ENCODE results near the gene RARS1.
"Not testable (repeated sequence)": the region's sequence is repeated elsewhere in the genome, so short reads cannot be mapped to it uniquely, and the experiment has no call there.

RARS1 gene

GRCh38 chr5:168482361-168482760 lies 3.9 kb upstream of the RARS1 start:
- no peak for DNase-seq

GRCh38 chr5:168489059-168489458 lies 2.8 kb downstream of the RARS1 start:
- DNase-seq, result no peak

GRCh38 chr5:168494057-168494555 lies 7.8 kb downstream of the RARS1 start:
- DNase-seq, result no peak

DNA sequence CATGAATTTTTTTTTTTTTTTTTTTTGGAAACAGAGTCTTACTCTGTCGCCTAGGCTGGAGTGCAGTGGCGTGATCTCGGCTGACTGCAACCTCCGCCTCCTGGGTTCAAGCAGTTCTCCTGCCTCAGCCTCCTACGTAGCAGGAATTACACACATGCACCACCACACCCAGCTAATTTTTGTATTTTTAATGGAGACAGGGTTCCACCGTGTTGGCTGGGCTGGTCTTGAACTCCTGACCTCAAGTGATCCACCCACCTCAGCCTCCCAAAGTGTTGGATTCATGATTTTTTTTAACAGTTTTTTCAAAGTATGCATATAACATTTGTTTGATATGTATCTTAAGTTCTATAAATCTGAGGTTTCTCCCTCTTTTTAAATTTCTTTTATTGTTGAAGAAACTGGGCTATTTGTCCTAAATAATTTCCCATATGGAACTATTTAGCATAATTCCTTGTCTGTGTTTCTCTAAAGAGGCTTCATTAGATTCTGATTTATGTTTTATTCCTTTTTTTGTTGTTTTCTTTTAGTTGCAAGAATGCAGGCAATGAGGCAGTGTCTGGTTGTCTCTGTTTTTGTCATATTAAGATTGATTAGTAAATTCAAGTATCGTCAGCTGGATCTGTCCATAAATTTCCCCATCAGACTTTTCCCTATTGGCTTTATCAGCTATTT lies 16.4 kb downstream of the RARS1 start:
- no peak for DNase-seq

- DNase-seq, result no peak
Observed at GRCh38 chr5:168513861-168514428, 27.7 kb downstream of the RARS1 start.

DNA sequence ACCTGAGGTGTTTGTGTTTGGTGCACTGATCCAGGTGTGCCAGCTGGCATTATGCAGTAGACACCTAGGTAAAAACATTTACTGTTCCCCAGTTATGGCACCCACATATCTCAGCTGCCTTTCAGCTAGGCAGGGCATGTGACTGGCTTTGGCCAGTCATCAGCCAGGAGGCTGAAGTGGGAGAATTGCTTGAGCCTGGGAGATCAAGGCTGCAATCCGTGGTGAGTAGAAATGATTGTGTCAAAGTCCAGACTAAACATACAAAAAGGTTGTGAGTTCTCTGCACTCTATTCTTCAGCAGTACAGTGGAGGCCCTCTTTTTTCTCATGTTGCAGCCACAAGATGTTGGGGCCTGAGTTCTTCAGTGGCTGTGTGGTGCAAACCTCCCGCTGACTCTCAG lies 39.6 kb downstream of the RARS1 start:
- DNase-seq, result no peak

DNA sequence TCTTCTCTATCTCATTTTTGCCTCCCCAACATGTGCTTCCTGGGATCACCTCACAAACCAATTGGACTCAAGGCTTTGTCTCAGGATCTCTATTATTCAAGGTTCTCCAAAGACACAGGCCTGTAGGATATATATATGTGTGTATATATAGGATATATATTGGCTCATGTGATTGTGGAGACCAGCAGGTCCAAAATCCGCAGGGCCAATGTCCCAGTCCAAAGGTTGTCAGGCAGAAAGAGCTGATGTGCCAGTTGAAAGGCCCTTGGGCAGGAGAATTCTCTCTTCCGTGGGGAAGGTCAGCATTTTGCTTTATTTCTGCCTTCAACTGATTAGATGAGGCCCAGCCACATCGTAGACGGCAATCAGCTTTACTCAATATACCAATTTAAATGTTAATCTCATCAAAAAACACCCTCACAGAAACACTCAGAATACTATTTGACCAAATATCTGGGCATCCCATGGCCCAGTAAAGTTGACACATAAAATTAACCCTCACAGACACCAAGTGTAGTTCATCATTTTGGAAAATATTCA lies 41.6 kb downstream of the RARS1 start:
- DNase-seq, result no peak

DNA sequence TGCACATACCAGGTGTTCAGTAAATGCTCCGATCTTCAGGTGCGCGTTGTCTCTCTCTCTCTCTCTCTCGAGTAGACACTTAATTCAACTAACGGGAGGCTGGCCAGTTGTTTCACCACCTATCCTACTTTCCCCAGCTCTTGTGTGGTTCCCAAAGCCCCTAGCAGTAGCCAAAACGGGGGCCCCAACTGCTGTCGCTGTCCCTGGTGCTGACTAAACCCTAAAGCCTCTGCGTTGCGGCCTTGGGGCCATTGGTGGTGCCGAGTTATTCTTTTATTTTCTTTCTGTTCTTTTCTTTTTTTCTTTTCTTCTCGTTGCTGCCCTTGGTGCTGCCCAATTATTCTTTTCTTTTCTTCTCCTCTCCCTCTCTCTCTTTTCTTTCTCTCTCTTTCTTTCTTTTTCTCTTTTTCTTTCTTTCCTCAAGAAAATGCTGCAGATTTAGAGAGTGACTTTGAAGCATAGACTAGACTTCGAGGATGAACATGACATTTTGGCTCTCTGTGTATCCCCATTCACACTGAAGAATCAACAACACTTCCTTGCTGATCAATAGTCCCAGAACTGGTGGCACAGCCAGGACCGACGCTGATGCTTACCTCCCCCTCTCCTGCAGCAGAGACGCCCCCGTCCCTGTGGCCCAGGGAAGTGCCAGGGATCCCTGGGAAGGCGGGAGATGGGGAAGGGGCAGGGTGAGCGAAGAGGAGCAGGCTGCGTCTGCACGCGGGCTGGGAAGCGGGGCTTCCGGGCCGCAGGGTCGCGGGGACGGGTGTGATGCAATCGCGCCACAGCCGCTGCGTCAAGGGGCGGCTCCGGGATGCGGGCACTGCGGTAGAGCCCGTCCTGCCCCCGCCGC lies 42.5 kb downstream of the RARS1 start, which contains the start of gene FBLL1:
Gene FBLL1 (plus strand): TSS at position 785 of the 853 bp plus-strand sequence. CDS start 200 bp downstream, outside the sequence.
- DNase-seq, result peak; percentile 52

GRCh38 chr5:168529374-168530234 lies 43.3 kb downstream of the RARS1 start:
- DNase-seq, result no peak

DNA sequence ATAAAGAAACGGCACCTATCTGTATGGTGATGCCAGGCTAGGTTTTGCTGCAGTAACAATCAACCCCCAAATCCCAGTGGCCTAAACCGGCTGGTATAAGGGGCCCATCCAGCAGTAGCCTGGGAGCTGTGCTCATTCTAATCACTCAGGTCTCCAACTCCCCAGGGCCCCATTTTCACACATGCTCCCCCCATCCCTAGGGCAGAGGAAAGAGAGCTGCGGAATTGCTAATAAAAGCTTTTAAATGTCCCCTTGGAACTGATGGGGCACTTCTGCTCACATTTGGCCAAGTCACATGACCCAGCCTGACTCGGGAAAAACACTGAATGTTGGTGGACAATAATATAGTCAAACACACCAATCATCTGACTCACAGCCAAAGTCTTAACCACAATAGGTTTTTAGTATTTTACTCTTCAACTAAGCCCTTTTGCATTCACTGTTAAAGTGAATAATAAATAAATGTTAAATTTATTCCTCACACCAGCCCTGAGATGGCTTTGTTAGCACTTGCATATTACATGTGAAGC lies 44.4 kb downstream of the RARS1 start:
- no peak for DNase-seq

DNA sequence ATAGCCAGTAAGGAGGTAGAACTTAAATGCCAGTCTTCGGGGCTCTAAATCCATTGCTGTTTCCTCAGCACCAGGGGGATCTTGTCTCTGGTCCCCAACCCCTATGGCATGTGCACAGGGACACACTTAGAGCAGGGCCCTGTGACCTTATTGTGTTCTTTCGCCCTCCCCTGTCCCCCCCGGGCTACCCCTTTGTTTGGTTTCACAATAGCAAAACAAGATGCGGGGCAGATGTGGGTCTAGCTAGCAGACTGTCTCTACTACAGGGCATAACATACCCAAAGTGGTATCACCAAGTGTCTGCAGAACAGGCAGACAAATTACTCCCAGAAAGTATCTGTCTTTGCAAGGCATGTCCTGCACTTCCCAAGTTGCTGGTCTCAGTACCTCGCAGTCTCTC lies 44.9 kb downstream of the RARS1 start:
- no peak for DNase-seq

DNA sequence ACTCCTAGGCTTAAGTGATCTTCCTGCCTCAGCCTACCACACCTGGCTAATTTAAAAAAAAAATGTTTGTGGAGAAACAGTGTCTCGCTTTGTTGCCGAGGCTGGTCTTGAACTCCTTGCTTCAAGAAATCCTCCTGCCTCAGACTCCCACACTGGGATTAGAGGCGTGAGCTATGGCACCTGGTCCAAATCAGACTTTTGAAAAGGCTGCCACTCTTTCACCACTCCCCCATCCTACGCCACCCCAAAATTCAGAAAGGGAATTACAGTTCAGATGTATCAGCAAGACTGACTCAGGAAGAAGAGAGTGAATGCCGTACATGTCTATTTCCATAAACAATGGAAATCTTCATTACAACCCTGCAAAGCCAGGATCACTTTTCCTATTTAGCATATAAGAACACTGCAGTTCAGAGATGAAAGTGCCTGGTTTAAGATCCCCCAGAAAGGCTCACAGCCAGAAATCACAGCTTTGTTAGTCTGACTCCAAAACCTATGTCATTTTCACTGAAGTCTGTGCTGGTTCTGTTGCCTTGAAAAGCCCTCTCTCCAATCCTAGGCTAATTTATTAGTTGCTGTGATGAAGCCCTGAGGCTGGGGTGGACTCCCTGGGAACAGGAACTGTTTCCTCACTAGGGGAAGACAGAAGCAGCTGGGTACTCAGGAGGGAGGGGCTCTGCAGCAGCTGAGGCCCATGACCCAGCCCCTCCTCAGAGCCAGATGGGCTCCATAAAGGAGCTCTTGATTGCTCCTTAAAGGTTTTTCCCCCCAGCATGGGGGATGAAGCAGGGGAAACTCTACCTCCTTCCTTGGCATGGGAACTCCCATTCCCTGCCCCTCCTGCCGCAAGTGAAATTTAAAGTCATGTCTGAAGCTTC lies 46.0 kb downstream of the RARS1 start:
- no peak for DNase-seq

DNA sequence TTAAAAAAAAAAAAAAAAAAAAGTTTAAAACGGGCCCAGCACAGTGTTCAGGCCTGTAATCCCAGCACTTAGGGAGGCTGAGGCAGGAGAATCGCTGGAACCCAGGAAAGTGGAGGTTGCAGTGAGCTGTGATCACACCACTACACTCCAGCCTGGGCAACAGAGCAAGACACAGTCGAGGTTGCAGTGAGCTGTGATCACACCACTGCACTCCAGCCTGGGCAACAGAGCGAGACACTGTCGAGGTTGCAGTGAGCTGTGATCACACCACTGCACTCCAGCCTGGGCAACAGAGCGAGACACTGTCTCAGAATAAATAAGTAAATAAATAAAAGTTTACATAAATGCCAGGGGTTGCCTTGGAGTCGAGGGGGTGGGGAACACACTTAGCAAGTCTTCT lies 48.1 kb downstream of the RARS1 start:
- DNase-seq, result not testable (repeated sequence)

GRCh38 chr5:168537176-168537575 lies 50.9 kb downstream of the RARS1 start:
- no peak for DNase-seq

GRCh38 chr5:168549554-168549953 lies 63.3 kb downstream of the RARS1 start:
- DNase-seq, result no peak

DNA sequence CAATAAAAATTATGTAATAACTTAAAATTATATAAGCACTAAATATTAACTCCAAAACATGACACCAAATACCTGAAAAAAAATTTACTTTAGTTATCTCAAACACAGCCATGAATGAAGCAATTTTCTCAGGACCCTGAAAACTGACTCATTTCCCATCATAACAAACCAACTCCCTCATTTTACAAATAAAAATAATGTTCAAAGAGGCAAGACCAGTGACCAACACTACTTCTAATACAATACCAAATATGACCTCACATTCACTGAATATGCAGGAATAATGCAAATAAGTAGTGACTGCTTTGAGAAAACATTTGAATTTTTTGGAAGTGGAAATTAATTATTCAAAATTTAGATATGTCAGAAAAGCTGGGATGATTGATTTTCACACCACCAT lies 64.4 kb downstream of the RARS1 start:
- no peak for DNase-seq

DNA sequence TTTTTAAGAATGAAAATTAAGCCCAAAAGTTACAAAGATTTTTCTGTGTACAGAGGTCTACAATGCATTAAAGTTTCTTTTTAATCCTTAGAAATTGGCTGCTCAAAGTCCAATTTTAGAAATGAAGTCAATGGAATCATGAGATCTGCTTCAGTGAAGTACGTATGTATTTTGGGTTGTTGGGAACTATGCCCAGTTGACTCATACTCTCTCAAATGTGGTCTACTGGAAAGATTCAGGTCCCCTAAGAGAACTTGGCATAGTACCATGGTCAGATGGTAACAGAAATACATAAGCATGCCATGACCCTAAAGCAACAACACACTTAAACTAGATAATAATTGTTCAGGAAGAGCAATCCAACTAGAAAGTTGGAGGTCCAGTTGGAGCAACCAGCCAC lies 65.9 kb downstream of the RARS1 start:
- DNase-seq, result no peak

DNA sequence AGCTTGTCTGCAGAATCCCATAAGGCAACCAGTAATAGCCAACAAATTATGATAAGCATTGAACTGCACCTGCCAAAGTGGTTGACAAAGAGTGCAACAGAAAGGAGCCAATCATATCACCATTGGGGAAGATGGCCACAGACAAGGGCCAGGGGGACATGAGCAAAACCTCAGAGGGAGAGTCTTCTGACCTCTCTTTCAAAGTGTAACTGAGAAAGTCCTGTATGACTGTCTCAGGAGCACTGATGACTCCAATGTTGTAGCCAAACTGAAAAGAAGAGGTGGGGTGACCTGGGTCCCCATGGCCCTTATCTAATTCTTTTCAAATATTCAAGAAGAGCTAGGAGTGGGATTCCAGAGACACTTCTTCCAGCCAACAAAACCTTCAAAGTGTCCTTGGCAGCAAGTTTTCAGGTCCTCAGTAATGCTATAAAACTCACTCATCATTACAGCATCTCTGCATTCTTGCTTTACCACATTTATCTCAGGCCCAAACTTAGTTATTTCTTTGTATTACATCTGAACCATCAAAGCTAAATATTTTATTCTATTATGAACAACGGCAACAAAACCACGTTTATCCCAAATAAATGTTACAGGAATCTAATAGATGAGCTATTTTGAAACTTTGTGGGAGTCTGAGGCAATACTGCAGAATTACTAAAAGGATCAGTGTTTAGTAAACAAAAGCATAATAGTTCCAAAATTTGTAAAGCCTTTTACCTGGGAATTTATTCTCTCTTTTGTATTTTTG lies 67.3 kb downstream of the RARS1 start:
- DNase-seq, result no peak

GRCh38 chr5:168557389-168557788 lies 71.1 kb downstream of the RARS1 start:
- DNase-seq, result no peak

- DNase-seq, result no peak
Observed at GRCh38 chr5:168562279-168562678, 76.0 kb downstream of the RARS1 start.

All from NCI-H774 (cell line).